Motor neuron (in vitro differentiated cells): ENCODE measurements around the gene SUMO2. TPM values are rescaled to one million over a fixed set of nuclear protein-coding genes. Genes with fewer than 3 reads are reported as not detected.

Source experiments
- ATAC-seq, 8 experiments: fragments of 200-7000 bp; cut with Tn5 transposase; replicated peaks in 6 of 8; 2 replicates each; pipeline ENCODE4 v1.8.0; 2021; ENCODE audit warnings: mild to moderate bottlenecking in 8 of 8, moderate library complexity in 8 of 8
- H3K27ac ChIP-seq, 2 donors: fragments of 250-450 bp; sonication (Bioruptor Pico); 2 replicates each; pipeline ENCODE4 v1.9.0; 2021; ENCODE audit warnings: antibody characterized with exemption in 2 of 2, mild to moderate bottlenecking in 2 of 2, moderate library complexity in 1 of 2
- H3K4me1 ChIP-seq, 2 donors: fragments of 250-450 bp; sonication (Bioruptor Pico); replicated peaks in 1 of 2; 2 replicates each; pipeline ENCODE4 v1.6.1; 2021; ENCODE audit warnings: antibody characterized with exemption in 2 of 2, mild to moderate bottlenecking in 2 of 2, moderate library complexity in 1 of 2
- H3K4me3 ChIP-seq, 5 donors: fragments of 250-450 bp; sonication (Bioruptor Pico); 2 replicates each; pipeline ENCODE4 v1.9.0; 2021; ENCODE audit warnings: antibody characterized with exemption in 5 of 5, mild to moderate bottlenecking in 5 of 5, moderate library complexity in 4 of 5
- WGBS, 10 experiments: fragments of 450-650 bp; shearing (Covaris generic); methylation state at CpG; one replicate each; pipeline ENCODE4 v1.0.0; 2022; 5-methylcytosine and 5-hydroxymethylcytosine counted together
- in situ Hi-C, 9 experiments: fragments of 400-800 bp; cut with MboI; loops; one replicate each; pipeline ENCODE4 v1.15.0; 2021; ENCODE audit warnings: low sequenced_read_pairs in 9 of 9, low pct_unique_long_range_greater_than_20kb in 2 of 9; ENCODE audit not compliant: unreplicated experiment in 9 of 9
- total RNA-seq, 8 experiments: library from RNA; unstranded; fragments of 300-600 nt; gene quantifications; 2 replicates each; pipeline versions ENCODE4 v1.2.3 to v1.2.4, GENCODE V29; 2022

Gene SUMO2
- total RNA-seq, 8 experiments from 2014 or later = 114 to 263 (median 169) TPM

- no peak for ATAC-seq
- Histone ChIP-seq H3K4me1 (peaks cover 2 to 3% of the 10 kb centered on the region in 2 donors), H3K4me3 (no peak overlapping the region), H3K27ac (no peak overlapping the region)
- 87 to 100% (median 93%) methylated on average over 1 to 3 of the region's 14 CpGs; no CpG with 5 or more reads in 6 of the 10 experiments for WGBS, 10 experiments
- in situ Hi-C loops = no loop called here
These were observed 64.5 kb downstream of the SUMO2 start for GRCh38 chr17:75118307-75118706.

- in situ Hi-C loops = no loop called here
- Histone ChIP-seq H3K27ac (no peak overlapping the region), H3K4me3 (no peak overlapping the region), H3K4me1 (peaks cover 2 to 3% of the 10 kb centered on the region in 2 donors)
- WGBS, 10 experiments = 62 to 93% (median 73%) methylated on average over 1 to 7 of the region's 9 CpGs; no CpG with 5 or more reads in 4 of the 10 experiments
- no peak for ATAC-seq
These were observed 66.0 kb downstream of the SUMO2 start for GRCh38 chr17:75116737-75117136.

Other genes starting within 250 kb of the SUMO2 start
- gene OTOP3, start 247.1 kb downstream of the SUMO2 start, total RNA-seq = under 1 TPM in 3 of 8 experiments, not detected in 5; 0.10 to 0.38 (median 0.11) TPM
- gene HID1, start 210.2 kb downstream of the SUMO2 start, total RNA-seq = 10 to 100 TPM in 5 of 8 experiments, 1 to 10 TPM in 2, under 1 TPM in 1; 0.36 to 16.8 (median 12.3) TPM
- 10 to 100 TPM in 6 of 8 experiments, 1 to 10 TPM in 2; 8.1 to 18.0 (median 13.6) TPM for gene CDR2L, start 195.3 kb downstream of the SUMO2 start, total RNA-seq
- 10 to 100 TPM; 27.6 to 52.5 (median 34.8) TPM for gene MRPL58, start 170.3 kb downstream of the SUMO2 start, total RNA-seq
- 100 to 1,000 TPM; 282 to 662 (median 376) TPM for gene ATP5PD, start 136.0 kb downstream of the SUMO2 start, total RNA-seq
- gene KCTD2, start 135.7 kb downstream of the SUMO2 start, total RNA-seq = 10 to 100 TPM; 13.2 to 41.6 (median 30.6) TPM
- 10 to 100 TPM in 2 of 8 experiments, 1 to 10 TPM in 1, under 1 TPM in 2, not detected in 3; 0.09 to 16.6 (median 5.0) TPM for gene SLC16A5, start 95.0 kb downstream of the SUMO2 start, total RNA-seq
- gene ARMC7, start 73.0 kb downstream of the SUMO2 start, total RNA-seq = 10 to 100 TPM in 2 of 8 experiments, 1 to 10 TPM in 6; 3.7 to 11.3 (median 6.1) TPM
- gene NT5C, start 51.2 kb downstream of the SUMO2 start, total RNA-seq = 10 to 100 TPM; 30.0 to 86.8 (median 41.9) TPM
- gene JPT1, start 28.4 kb downstream of the SUMO2 start, total RNA-seq = 100 to 1,000 TPM in 7 of 8 experiments, 10 to 100 TPM in 1; 95.0 to 664 (median 275) TPM
- gene NUP85, start 22.7 kb upstream of the SUMO2 start, total RNA-seq = 10 to 100 TPM; 16.0 to 69.3 (median 21.0) TPM
- gene GGA3, start 78.6 kb upstream of the SUMO2 start, total RNA-seq = 10 to 100 TPM; 13.0 to 39.2 (median 18.9) TPM
- 100 to 1,000 TPM in 1 of 8 experiments, 10 to 100 TPM in 7; 48.2 to 108 (median 78.7) TPM for gene MRPS7, start 78.9 kb upstream of the SUMO2 start, total RNA-seq
- 10 to 100 TPM in 7 of 8 experiments, 1 to 10 TPM in 1; 9.8 to 21.2 (median 16.3) TPM for gene MIF4GD, start 88.3 kb upstream of the SUMO2 start, total RNA-seq
- 10 to 100 TPM in 2 of 8 experiments, 1 to 10 TPM in 6; 3.7 to 17.9 (median 5.9) TPM for gene SLC25A19, start 106.5 kb upstream of the SUMO2 start, total RNA-seq
- 10 to 100 TPM; 37.1 to 76.5 (median 43.9) TPM for gene GRB2, start 222.7 kb upstream of the SUMO2 start, total RNA-seq